COLO829 (cell line): ENCODE results near the gene UBE2E2.

Experiments used
- DNase-seq: peaks from one replicate; pipeline ENCODE4 v3.0.0; 2012; ENCODE audit warnings: low spot score

Gene UBE2E2

GRCh38 chr3:23193831-23194230, 9.3 kb upstream of the UBE2E2 start:
- no peak for DNase-seq

GRCh38 chr3:23198801-23199200, 4.3 kb upstream of the UBE2E2 start:
- DNase-seq, result no peak

- no peak for DNase-seq
These were observed 3.5 kb upstream of the UBE2E2 start for GRCh38 chr3:23199649-23200048.

GRCh38 chr3:23201154-23201838, 1.8 kb upstream of the UBE2E2 start:
- DNase-seq, result no peak

GRCh38 chr3:23202203-23202920, 765 bp upstream of the UBE2E2 start:
- peak; percentile 2 for DNase-seq

- DNase-seq, result no peak
These were observed 692 bp downstream of the UBE2E2 start for GRCh38 chr3:23203708-23204330.

GRCh38 chr3:23206366-23206765, 3.2 kb downstream of the UBE2E2 start:
- no peak for DNase-seq

GRCh38 chr3:23209103-23209502, 6.0 kb downstream of the UBE2E2 start:
- no peak for DNase-seq

- DNase-seq, result no peak
These were observed 6.8 kb downstream of the UBE2E2 start for GRCh38 chr3:23209747-23210487.

GRCh38 chr3:23213813-23214212, 10.7 kb downstream of the UBE2E2 start:
- DNase-seq, result no peak

- DNase-seq, result peak; percentile 10
These were observed 14.9 kb downstream of the UBE2E2 start for GRCh38 chr3:23217872-23218554.

- no peak for DNase-seq
These were observed 16.0 kb downstream of the UBE2E2 start for GRCh38 chr3:23219117-23219516.

GRCh38 chr3:23219552-23219951, 16.4 kb downstream of the UBE2E2 start:
- DNase-seq, result no peak

GRCh38 chr3:23221136-23221535, 18.0 kb downstream of the UBE2E2 start:
- DNase-seq, result no peak

- DNase-seq, result no peak
These were observed 28.9 kb downstream of the UBE2E2 start for GRCh38 chr3:23232016-23232415.

GRCh38 chr3:23232854-23233253, 29.7 kb downstream of the UBE2E2 start:
- DNase-seq, result no peak

GRCh38 chr3:23235264-23235663, 32.1 kb downstream of the UBE2E2 start:
- DNase-seq, result no peak

- no peak for DNase-seq
These were observed 33.8 kb downstream of the UBE2E2 start for GRCh38 chr3:23236890-23237289.

- DNase-seq, result no peak
These were observed 35.0 kb downstream of the UBE2E2 start for GRCh38 chr3:23238156-23238555.

GRCh38 chr3:23238578-23238977, 35.5 kb downstream of the UBE2E2 start:
- DNase-seq, result no peak

- no peak for DNase-seq
These were observed 36.3 kb downstream of the UBE2E2 start for GRCh38 chr3:23239211-23240068.
